WTC11 (cell line): Measurements from ENCODE around the gene CNTNAP5. TPM values are rescaled to one million over a fixed set of nuclear protein-coding genes. Genes with fewer than 3 reads are reported as not detected.

Experiments used
- ATAC-seq: fragments of 200-7000 bp; cut with Tn5 transposase; 2 replicates; pipeline ENCODE4 v1.10.0; 2021; ENCODE audit warnings: mild to moderate bottlenecking, moderate library complexity
- CTCF ChIA-PET: fragments of 300-600 bp; sonication (Branson Sonifier 250); formaldehyde crosslinking; loops from one replicate; lab custom pipeline; 2021; ENCODE audit warnings: antibody characterized with exemption; lab: Charles Lee
- POLR2A ChIA-PET: fragments of 350-600 bp; sonication (Branson Sonifier 250); formaldehyde crosslinking; loops from one replicate; lab custom pipeline; 2021; ENCODE audit warnings: antibody characterized with exemption; lab: Charles Lee
- DNase-seq: peaks from one replicate; pipeline ENCODE4 v3.0.0; 2021; ENCODE audit warnings: low spot score
- H3K27ac Mint-ChIP-seq: 2 replicates; pipeline ENCODE4 v1.8.0; 2021; ENCODE audit warnings: mixed read lengths
- H3K27me3 Mint-ChIP-seq: 2 replicates; pipeline ENCODE4 v1.8.0; 2021; ENCODE audit warnings: low read depth, mild to moderate bottlenecking, moderate library complexity, mixed read lengths
- H3K36me3 Mint-ChIP-seq: 2 replicates; pipeline ENCODE4 v1.8.0; 2021; ENCODE audit warnings: mixed read lengths
- H3K4me1 Mint-ChIP-seq: 2 replicates; pipeline ENCODE4 v1.8.0; 2022; ENCODE audit warnings: mixed read lengths
- H3K4me3 Mint-ChIP-seq: 2 replicates; pipeline ENCODE4 v1.8.0; 2021; ENCODE audit warnings: mild to moderate bottlenecking, moderate library complexity, mixed read lengths
- H3K9me3 Mint-ChIP-seq: 2 replicates; pipeline ENCODE4 v1.8.0; 2021; ENCODE audit warnings: mixed read lengths
- ATF2 ChIP-seq: sonication (generic); formaldehyde crosslinking; IDR thresholded peaks from 2 replicates; pipeline ENCODE4 v1.8.1; 2022; ENCODE audit warnings: low read depth, missing genetic modification reagents, borderline replicate concordance
- ATF3 ChIP-seq: sonication (generic); formaldehyde crosslinking; conservative IDR thresholded peaks from 2 replicates; pipeline ENCODE4 v1.8.1; 2022; ENCODE audit warnings: mild to moderate bottlenecking, missing genetic modification reagents
- CBFB ChIP-seq: sonication (generic); formaldehyde crosslinking; IDR thresholded peaks from 2 replicates; pipeline ENCODE4 v1.8.1; 2022; ENCODE audit warnings: mild to moderate bottlenecking, low read depth, missing genetic modification reagents
- FOXK1 ChIP-seq: sonication (generic); formaldehyde crosslinking; IDR thresholded peaks from 2 replicates; pipeline ENCODE4 v1.8.0; 2022; ENCODE audit warnings: mild to moderate bottlenecking, moderate library complexity, missing genetic modification reagents
- GABPB1 ChIP-seq: sonication (generic); formaldehyde crosslinking; IDR thresholded peaks from 2 replicates; pipeline ENCODE4 v1.8.1; 2023; ENCODE audit warnings: mild to moderate bottlenecking, missing genetic modification reagents
- JAZF1 ChIP-seq: fragments of 250-450 bp; sonication (Bioruptor Pico); IDR thresholded peaks from 2 replicates; pipeline ENCODE4 v1.9.0; 2021; ENCODE audit warnings: moderate library complexity, mild to moderate bottlenecking, inconsistent platforms
- KAT7 ChIP-seq: sonication (generic); formaldehyde crosslinking; IDR thresholded peaks from 2 replicates; pipeline ENCODE4 v1.8.1; 2023; ENCODE audit warnings: missing genetic modification reagents, mild to moderate bottlenecking, borderline replicate concordance
- MLX ChIP-seq: sonication (generic); formaldehyde crosslinking; IDR thresholded peaks from 2 replicates; pipeline ENCODE4 v1.8.1; 2023; ENCODE audit warnings: mild to moderate bottlenecking, missing genetic modification reagents, moderate library complexity
- MYBL2 ChIP-seq: sonication (generic); formaldehyde crosslinking; IDR thresholded peaks from 2 replicates; pipeline ENCODE4 v1.8.1; 2023; ENCODE audit warnings: mild to moderate bottlenecking, moderate library complexity, missing genetic modification reagents
- NFYB ChIP-seq: sonication (generic); formaldehyde crosslinking; conservative IDR thresholded peaks from 2 replicates; pipeline ENCODE4 v1.8.0; 2022; ENCODE audit warnings: low read depth, missing genetic modification reagents
- NR1H2 ChIP-seq: sonication (generic); formaldehyde crosslinking; IDR thresholded peaks from 2 replicates; pipeline ENCODE4 v1.9.0; 2021; ENCODE audit warnings: mild to moderate bottlenecking, moderate library complexity, missing genetic modification reagents
- OVOL2 ChIP-seq: fragments of 250-450 bp; sonication (Bioruptor Pico); IDR thresholded peaks from 2 replicates; pipeline ENCODE4 v1.9.0; 2021; ENCODE audit warnings: mild to moderate bottlenecking, borderline replicate concordance
- PREB ChIP-seq: sonication (generic); formaldehyde crosslinking; IDR thresholded peaks from 2 replicates; pipeline ENCODE4 v1.8.1; 2022; ENCODE audit warnings: mild to moderate bottlenecking, missing genetic modification reagents, moderate library complexity, borderline replicate concordance
- RELA ChIP-seq: sonication (generic); formaldehyde crosslinking; IDR thresholded peaks from 2 replicates; pipeline ENCODE4 v1.8.1; 2022; ENCODE audit warnings: missing genetic modification reagents, mild to moderate bottlenecking, borderline replicate concordance
- SMAD4 ChIP-seq: sonication (generic); formaldehyde crosslinking; IDR thresholded peaks from 2 replicates; pipeline ENCODE4 v1.8.0; 2022; ENCODE audit warnings: mild to moderate bottlenecking, missing genetic modification reagents
- SP1 ChIP-seq: sonication (generic); formaldehyde crosslinking; conservative IDR thresholded peaks from 2 replicates; pipeline ENCODE4 v1.8.1; 2022; ENCODE audit warnings: missing genetic modification reagents
- TP53 ChIP-seq: sonication (generic); formaldehyde crosslinking; IDR thresholded peaks from 2 replicates; pipeline ENCODE4 v1.8.1; 2023; ENCODE audit warnings: mild to moderate bottlenecking, missing genetic modification reagents
- ZNF423 ChIP-seq: fragments of 250-450 bp; sonication (Bioruptor Pico); IDR thresholded peaks from 2 replicates; pipeline ENCODE4 v2.1.2; 2022; ENCODE audit warnings: mild to moderate bottlenecking, moderate library complexity
- total RNA-seq: library from RNA; stranded (reverse); gene quantifications from 3 replicates; pipeline ENCODE4 v1.2.3, GENCODE V29; 2021
- TF ChIP-seq, protein P1 (sequence below): fragments of 250-450 bp; sonication (Bioruptor Pico); IDR thresholded peaks from 2 replicates; pipeline ENCODE4 v1.9.0; 2021; ENCODE audit warnings: moderate library complexity, mild to moderate bottlenecking, inconsistent platforms, borderline replicate concordance
- TF ChIP-seq, protein P2 (sequence below): sonication (generic); formaldehyde crosslinking; IDR thresholded peaks from 2 replicates; pipeline ENCODE4 v1.8.0; 2022; ENCODE audit warnings: mild to moderate bottlenecking, missing genetic modification reagents
- TF ChIP-seq, protein P3 (sequence below): sonication (generic); formaldehyde crosslinking; IDR thresholded peaks from 2 replicates; pipeline ENCODE4 v1.8.1; 2023; ENCODE audit warnings: mild to moderate bottlenecking, missing genetic modification reagents
- TF ChIP-seq, protein P4 (sequence below): sonication (generic); formaldehyde crosslinking; IDR thresholded peaks from 2 replicates; pipeline ENCODE4 v1.8.0; 2023; ENCODE audit warnings: missing genetic modification reagents

CNTNAP5 gene
- total RNA-seq, 1 experiment from 2014 or later, result 0.22 TPM

DNA sequence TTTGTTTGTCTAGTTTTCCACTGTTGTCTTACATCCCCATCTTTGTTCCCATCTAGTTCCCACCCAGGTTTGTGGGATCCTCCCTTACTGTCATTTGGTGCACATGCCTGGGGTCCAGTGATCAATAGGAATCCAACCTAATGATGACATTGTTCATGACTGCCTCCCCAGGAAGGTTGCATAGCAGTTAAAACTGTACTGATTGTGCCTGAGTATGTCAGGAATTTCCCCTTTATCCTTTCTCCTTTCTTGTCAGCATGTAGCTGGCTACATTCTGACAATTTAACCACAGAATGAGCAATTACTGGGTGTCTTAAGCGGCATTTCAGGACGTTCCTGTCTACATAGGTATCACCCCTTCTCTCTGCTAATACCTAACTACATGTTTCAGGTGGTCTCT is 653.0 kb downstream of the CNTNAP5 start (continued):
- TF ChIP-seq KAT7 (CRISPR knock-in tag), result no peak
- TF ChIP-seq, protein P1, sequence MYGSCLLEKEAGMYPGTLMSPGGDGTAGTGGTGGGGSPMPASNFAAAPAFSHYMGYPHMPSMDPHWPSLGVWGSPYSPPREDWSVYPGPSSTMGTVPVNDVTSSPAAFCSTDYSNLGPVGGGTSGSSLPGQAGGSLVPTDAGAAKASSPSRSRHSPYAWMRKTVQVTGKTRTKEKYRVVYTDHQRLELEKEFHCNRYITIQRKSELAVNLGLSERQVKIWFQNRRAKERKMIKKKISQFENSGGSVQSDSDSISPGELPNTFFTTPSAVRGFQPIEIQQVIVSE (CRISPR knock-in tag), result no peak
- TF ChIP-seq RELA (CRISPR knock-in tag), result no peak
- TF ChIP-seq FOXK1 (CRISPR knock-in tag), result no peak
- TF ChIP-seq CBFB (CRISPR knock-in tag), result no peak
- no peak for TF ChIP-seq SP1
- no peak for TF ChIP-seq ATF2 (CRISPR knock-in tag)
- TF ChIP-seq, protein P2, sequence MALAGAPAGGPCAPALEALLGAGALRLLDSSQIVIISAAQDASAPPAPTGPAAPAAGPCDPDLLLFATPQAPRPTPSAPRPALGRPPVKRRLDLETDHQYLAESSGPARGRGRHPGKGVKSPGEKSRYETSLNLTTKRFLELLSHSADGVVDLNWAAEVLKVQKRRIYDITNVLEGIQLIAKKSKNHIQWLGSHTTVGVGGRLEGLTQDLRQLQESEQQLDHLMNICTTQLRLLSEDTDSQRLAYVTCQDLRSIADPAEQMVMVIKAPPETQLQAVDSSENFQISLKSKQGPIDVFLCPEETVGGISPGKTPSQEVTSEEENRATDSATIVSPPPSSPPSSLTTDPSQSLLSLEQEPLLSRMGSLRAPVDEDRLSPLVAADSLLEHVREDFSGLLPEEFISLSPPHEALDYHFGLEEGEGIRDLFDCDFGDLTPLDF, result no peak

DNA sequence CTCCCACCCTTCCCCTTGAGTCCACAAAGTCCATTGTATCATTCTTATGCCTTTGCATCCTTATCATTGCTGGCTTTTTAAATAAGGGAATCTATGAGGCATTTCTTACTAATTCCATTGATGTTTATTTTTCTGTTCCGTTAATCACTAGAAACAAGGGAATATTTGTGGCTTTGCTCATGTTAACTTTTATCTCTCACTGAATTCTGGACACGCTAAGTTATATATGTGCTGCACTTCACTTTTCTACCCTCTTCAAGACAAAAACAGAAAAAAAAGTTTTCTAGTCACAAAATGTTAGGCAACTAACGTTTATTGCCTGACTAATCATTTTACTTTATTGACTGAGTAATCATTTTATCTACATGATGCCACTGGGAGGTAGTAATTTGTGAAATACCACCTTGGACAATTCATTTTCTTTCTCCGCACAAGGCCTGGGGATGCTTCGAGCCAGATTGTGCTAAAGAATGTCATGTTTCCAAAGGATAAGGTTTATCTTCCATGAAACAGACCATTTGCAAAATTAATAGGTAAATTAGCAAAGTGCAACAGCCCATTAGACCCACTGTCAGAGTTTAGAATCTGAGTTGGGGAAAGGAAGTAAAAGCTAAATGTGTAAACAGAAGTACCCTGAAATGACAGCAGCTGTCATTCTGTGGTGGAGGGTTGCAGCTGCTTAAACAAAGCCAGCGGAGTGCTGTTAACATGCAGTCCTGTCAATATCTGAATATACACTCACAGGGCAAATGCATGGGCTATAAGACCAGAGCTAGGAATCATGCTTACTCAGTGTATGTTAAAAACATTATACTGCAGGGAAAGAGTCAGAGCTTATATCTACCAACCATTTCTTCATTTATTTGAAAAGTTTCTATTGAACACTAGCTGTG is 658.7 kb downstream of the CNTNAP5 start:
- H3K27ac Mint-ChIP-seq, result no peak overlapping the region
- no peak for DNase-seq
- CTCF ChIA-PET, result no interaction called here
- no peak for ATAC-seq
- peaks cover 9% of the 10 kb centered on the region for H3K9me3 Mint-ChIP-seq
- no peak overlapping the region for H3K4me3 Mint-ChIP-seq
- H3K4me1 Mint-ChIP-seq, result no peaks in the 10 kb centered on the region
- no peaks in the 10 kb centered on the region for H3K27me3 Mint-ChIP-seq
- POLR2A ChIA-PET, result no interaction called here
- TF ChIP-seq MYBL2 (CRISPR knock-in tag) (no peak), ZNF423 (CRISPR knock-in tag) (no peak), FOXK1 (CRISPR knock-in tag) (no peak), TP53 (CRISPR knock-in tag) (no peak), NR1H2 (CRISPR knock-in tag) (no peak), NFYB (CRISPR knock-in tag) (no peak), SMAD4 (CRISPR knock-in tag) (no peak), OVOL2 (CRISPR knock-in tag) (no peak)
- TF ChIP-seq, protein P3, sequence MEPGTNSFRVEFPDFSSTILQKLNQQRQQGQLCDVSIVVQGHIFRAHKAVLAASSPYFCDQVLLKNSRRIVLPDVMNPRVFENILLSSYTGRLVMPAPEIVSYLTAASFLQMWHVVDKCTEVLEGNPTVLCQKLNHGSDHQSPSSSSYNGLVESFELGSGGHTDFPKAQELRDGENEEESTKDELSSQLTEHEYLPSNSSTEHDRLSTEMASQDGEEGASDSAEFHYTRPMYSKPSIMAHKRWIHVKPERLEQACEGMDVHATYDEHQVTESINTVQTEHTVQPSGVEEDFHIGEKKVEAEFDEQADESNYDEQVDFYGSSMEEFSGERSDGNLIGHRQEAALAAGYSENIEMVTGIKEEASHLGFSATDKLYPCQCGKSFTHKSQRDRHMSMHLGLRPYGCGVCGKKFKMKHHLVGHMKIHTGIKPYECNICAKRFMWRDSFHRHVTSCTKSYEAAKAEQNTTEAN (CRISPR knock-in tag), result no peak
- no peaks in the 10 kb centered on the region for H3K36me3 Mint-ChIP-seq

- Mint-ChIP-seq H3K4me3 (no peak overlapping the region), H3K27me3 (no peaks in the 10 kb centered on the region), H3K36me3 (no peaks in the 10 kb centered on the region), H3K27ac (no peak overlapping the region), H3K9me3 (peaks cover 20% of the 10 kb centered on the region), H3K4me1 (no peaks in the 10 kb centered on the region)
- CTCF ChIA-PET, result no interaction called here
- no peak for ATAC-seq
- DNase-seq, result no peak
- POLR2A ChIA-PET, result no interaction called here
- TF ChIP-seq ATF3 (CRISPR knock-in tag) (no peak), GABPB1 (no peak), JAZF1 (CRISPR knock-in tag) (no peak), PREB (CRISPR knock-in tag) (no peak), MLX (no peak)
- TF ChIP-seq, protein P4, sequence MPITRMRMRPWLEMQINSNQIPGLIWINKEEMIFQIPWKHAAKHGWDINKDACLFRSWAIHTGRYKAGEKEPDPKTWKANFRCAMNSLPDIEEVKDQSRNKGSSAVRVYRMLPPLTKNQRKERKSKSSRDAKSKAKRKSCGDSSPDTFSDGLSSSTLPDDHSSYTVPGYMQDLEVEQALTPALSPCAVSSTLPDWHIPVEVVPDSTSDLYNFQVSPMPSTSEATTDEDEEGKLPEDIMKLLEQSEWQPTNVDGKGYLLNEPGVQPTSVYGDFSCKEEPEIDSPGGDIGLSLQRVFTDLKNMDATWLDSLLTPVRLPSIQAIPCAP (CRISPR knock-in tag), result no peak
Measured at GRCh38 chr2:124689348-124689747, 664.3 kb downstream of the CNTNAP5 start.
